GM12878 (cell line): ENCODE measurements around the gene ANKRD42. TPM values are rescaled to one million over a fixed set of nuclear protein-coding genes. Genes with fewer than 3 reads are reported as not detected.

Experiments
- ATAC-seq: fragments of 200-7000 bp; cut with Tn5 transposase; 3 replicates; pipeline ENCODE4 v1.9.1; 2020; ENCODE audit warnings: mild to moderate bottlenecking, moderate library complexity
- BruUV-seq: library from RNA; stranded (reverse); fragments of 400-500 nt; replicated peaks from 2 replicates; lab custom pipeline; 2021; lab: Mats Ljungman, UMichigan
- CTCF ChIA-PET: fragments of 300-600 bp; sonication (Branson Sonifier 250); formaldehyde crosslinking; extraction: SDS; loops from one replicate; lab custom pipeline; 2021; ENCODE audit warnings: inconsistent platforms; lab: Yijun Ruan, JAX
- POLR2A ChIA-PET: fragments of 350-600 bp; formaldehyde crosslinking; extraction: SDS; loops from one replicate; lab custom pipeline; 2021; ENCODE audit warnings: inconsistent platforms; lab: Charles Lee
- RAD21 ChIA-PET: fragments of 300-600 bp; sonication (Branson Sonifier 250); formaldehyde crosslinking; loops from one replicate; lab custom pipeline; 2023; ENCODE audit warnings: antibody characterized with exemption; ENCODE audit not compliant: unreplicated experiment; lab: Charles Lee
- SMC1A ChIA-PET: fragments of 300-600 bp; sonication (Branson Sonifier 250); formaldehyde crosslinking; loops from one replicate; lab custom pipeline; 2023; ENCODE audit not compliant: unreplicated experiment, uncharacterized antibody; lab: Charles Lee
- DNase-seq: peaks from one replicate; pipeline ENCODE4 v3.0.0-alpha.2; 2011; ENCODE audit warnings: low read depth, low spot score
- FAIRE-seq: peaks from 3 replicates; lab custom pipeline; 2011; peaks lifted over from hg19 to GRCh38; lab: Jason Lieb, UNC
- H2AFZ ChIP-seq: 2 replicates; pipeline ENCODE4 v1.6.0; 2011; ENCODE audit warnings: low read depth, low read length, control low read depth; ENCODE audit not compliant: control insufficient read depth
- H3K27ac ChIP-seq: 2 replicates; pipeline ENCODE4 v1.5.1; 2011; ENCODE audit warnings: control low read depth; ENCODE audit not compliant: control insufficient read depth, insufficient read depth
- H3K27me3 ChIP-seq, 2 experiments: replicated peaks in 1 of 2; 2 replicates each; pipeline versions ENCODE4 v1.6.0 to v1.6.1; 2011; ENCODE audit warnings: low read length in 1 of 2; ENCODE audit not compliant: control insufficient read depth in 2 of 2, insufficient read depth in 2 of 2
- H3K36me3 ChIP-seq, 2 experiments: 2 replicates each; pipeline ENCODE4 v1.5.1; 2011; ENCODE audit warnings: low read length in 1 of 2; ENCODE audit not compliant: control insufficient read depth in 2 of 2, insufficient read depth in 2 of 2
- H3K4me1 ChIP-seq: 2 replicates; pipeline ENCODE4 v1.6.1; 2011; ENCODE audit warnings: mild to moderate bottlenecking, low read length, moderate library complexity, mixed read lengths; ENCODE audit not compliant: control insufficient read depth, insufficient read depth
- H3K4me2 ChIP-seq: 2 replicates; pipeline ENCODE4 v1.6.0; 2011; ENCODE audit warnings: control low read depth; ENCODE audit not compliant: control insufficient read depth, insufficient read depth
- H3K4me3 ChIP-seq: fragments of 200-600 bp; sonication (generic); 2 replicates; pipeline ENCODE4 v1.5.1; 2016
- H3K79me2 ChIP-seq: 2 replicates; pipeline ENCODE4 v1.6.0; 2011; ENCODE audit warnings: low read length; ENCODE audit not compliant: control insufficient read depth, insufficient read depth
- H3K9ac ChIP-seq: 2 replicates; pipeline ENCODE4 v1.8.0; 2011; ENCODE audit warnings: low read length, control low read depth, mixed read lengths; ENCODE audit not compliant: control insufficient read depth, insufficient read depth
- H3K9me3 ChIP-seq: replicated peaks from 3 replicates; pipeline ENCODE4 v1.5.1; 2011; ENCODE audit warnings: mild to moderate bottlenecking, low read length; ENCODE audit not compliant: control insufficient read depth, insufficient read depth
- H4K20me1 ChIP-seq: 2 replicates; pipeline ENCODE4 v1.6.0; 2011; ENCODE audit not compliant: control insufficient read depth, insufficient read depth
- CREM ChIP-seq: IDR thresholded peaks from 2 replicates; pipeline ENCODE4 v1.6.1; 2014; ENCODE audit warnings: antibody characterized with exemption, low read depth
- ESRRA ChIP-seq: IDR thresholded peaks from 2 replicates; pipeline ENCODE4 v1.6.1; 2012; ENCODE audit warnings: mild to moderate bottlenecking, low read length, improper control_type of control experiment
- FOXM1 ChIP-seq: IDR thresholded peaks from 2 replicates; pipeline ENCODE4 v1.6.1; 2012; ENCODE audit warnings: low read depth, mild to moderate bottlenecking, inconsistent platforms, low read length, moderate library complexity
- MTA2 ChIP-seq: fragments of 450-650 bp; IDR thresholded peaks from 2 replicates; pipeline ENCODE4 v1.6.1; 2016; ENCODE audit warnings: low read depth, mild to moderate bottlenecking, moderate library complexity
- NRF1 ChIP-seq: conservative IDR thresholded peaks from 2 replicates; pipeline ENCODE4 v1.6.1; 2011; ENCODE audit warnings: mild to moderate bottlenecking, low read depth, low read length, improper control_type of control experiment
- PKNOX1 ChIP-seq: fragments of 450-650 bp; IDR thresholded peaks from 2 replicates; pipeline ENCODE4 v1.6.1; 2016; ENCODE audit warnings: mild to moderate bottlenecking
- RUNX3 ChIP-seq: IDR thresholded peaks from 2 replicates; pipeline ENCODE4 v1.6.1; 2012; ENCODE audit warnings: low read length, inconsistent platforms
- TCF12 ChIP-seq: IDR thresholded peaks from 2 replicates; pipeline ENCODE4 v1.6.1; 2011; ENCODE audit warnings: low read depth, mild to moderate bottlenecking, low read length
- ZBTB33 ChIP-seq: fragments of 450-650 bp; IDR thresholded peaks from 2 replicates; pipeline ENCODE4 v1.6.1; 2017; ENCODE audit warnings: mild to moderate bottlenecking
- ZBTB4 ChIP-seq: fragments of 450-650 bp; formaldehyde crosslinking; IDR thresholded peaks from 2 replicates; pipeline ENCODE4 v1.4.0; 2022; ENCODE audit warnings: mild to moderate bottlenecking, moderate library complexity
- WGBS: methylation state at CpG from one replicate; pipeline ENCODE4 v1.1.6; 2016; ENCODE audit warnings: low lambda C conversion rate; ENCODE audit not compliant: insufficient replicate concordance, insufficient coverage; ENCODE audit errors: missing lambda C conversion rate; 5-methylcytosine and 5-hydroxymethylcytosine counted together
- in situ Hi-C: fragments of 300-500 bp; cut with MboI; formaldehyde crosslinking; loops from 9 replicates; pipeline ENCODE4 v1.14.3; 2018; ENCODE audit warnings: mixed read lengths
- intact Hi-C: fragments of 100-400 bp; cut with micrococcal nuclease; formaldehyde crosslinking; loops from one replicate; pipeline ENCODE4 v1.14.2; 2022; ENCODE audit not compliant: unreplicated experiment
- polyA plus RNA-seq, 11 experiments: library from polyadenylated mRNA; depleted of rRNA in 4 of 11; unstranded in 6 of 11; stranded (reverse) in 5 of 11; fragments of >200 nt; fragmentation: Nextera tagmentation in 4 of 11; fragmentation: Illumina TruSeq in 1 of 11; extraction: Ambion mirVana in 4 of 11; extraction: Trizol in 1 of 11; gene quantifications; 1 replicate in 1 of 11; 2 replicates in 10 of 11; pipeline versions ENCODE4 v1.2.1 to v1.2.3, GENCODE V29; 2011 to 2016; ENCODE audit warnings: inconsistent platforms in 2 of 11, missing spikeins in 2 of 11, low read depth in 1 of 11
- total RNA-seq, 4 experiments: library from RNA; depleted of rRNA in 3 of 4; stranded (reverse); fragments of >200 nt in 3 of 4; fragmentation: Illumina TruSeq in 1 of 4; extraction: Trizol in 1 of 4; gene quantifications; 2 replicates each; pipeline versions ENCODE4 v1.2.1 to v1.2.3, GENCODE V29; 2013 to 2021

ANKRD42 gene
- total and polyA plus RNA-seq, 10 of the 15 experiments (the other 5 are each of a cell fraction or from before 2014, with no cell fraction given) = 0.68 to 3.2 (median 2.0) TPM

- Histone ChIP-seq H3K79me2 (peaks cover 7% of the 10 kb centered on the region), H3K27me3 (no peaks in the 10 kb centered on the region), H2AFZ (no peak overlapping the region), H3K9ac (no peak overlapping the region), H3K27ac (no peak overlapping the region), H3K36me3 (no peaks in the 10 kb centered on the region), H3K4me1 (peaks cover 3% of the 10 kb centered on the region; the same call in 1 of the 2 replicates), H3K4me2 (no peak overlapping the region), H3K4me3 (no peak overlapping the region), H3K9me3 (no peaks in the 10 kb centered on the region), H4K20me1 (no peaks in the 10 kb centered on the region)
- intact Hi-C loops (no loop called here), in situ Hi-C loops (no loop called here)
- RAD21 ChIA-PET = no interaction called here
- 93% methylated on average over 2 of the region's 2 CpGs for WGBS
- DNase-seq (no peak), ATAC-seq (no peak), FAIRE-seq (no peak)
- SMC1A ChIA-PET = interaction anchor here (0.8 to 2.0 kb wide), 5 partner anchors 10 to 92 kb away, joined by 3 to 7 read pairs (median 4); no protein-coding TSS in a partner anchor
- TF ChIP-seq ZBTB33 (no peak), PKNOX1 (no peak), RUNX3 (no peak), TCF12 (no peak), MTA2 (no peak), FOXM1 (no peak), NRF1 (no peak), CREM (no peak), ESRRA (no peak), ZBTB4 (no peak)
- CTCF ChIA-PET = interaction anchor here (0.9 to 1.2 kb wide), 2 partner anchors 16 to 33 kb away, joined by 3 read pairs; no protein-coding TSS in a partner anchor
- POLR2A ChIA-PET = no interaction called here
- no TSS peak for BruUV-seq
These were observed 41.2 kb upstream of the ANKRD42 start for GRCh38 chr11:83152264-83152663.
